Keratinocyte (primary cell): ENCODE results near the gene AMIGO1. TPM values are rescaled to one million over a fixed set of nuclear protein-coding genes. Genes with fewer than 3 reads are reported as not detected.

Source experiments
- DNase-seq: peaks from one replicate; pipeline ENCODE4 v3.0.0-alpha.2; 2011; ENCODE audit warnings: low read depth, missing footprints, low spot score
- FAIRE-seq: peaks from 2 replicates; lab custom pipeline; 2011; peaks lifted over from hg19 to GRCh38; lab: Jason Lieb, UNC
- H2AFZ ChIP-seq: 2 replicates; pipeline ENCODE4 v1.6.0; 2012; ENCODE audit warnings: low read length, control low read depth, inconsistent platforms; ENCODE audit not compliant: control insufficient read depth
- H3K27ac ChIP-seq: 2 replicates; pipeline ENCODE4 v1.5.1; 2011; ENCODE audit warnings: low read length; ENCODE audit not compliant: control insufficient read depth, insufficient read depth
- H3K27me3 ChIP-seq: 3 replicates; pipeline ENCODE4 v1.6.0; 2011; ENCODE audit warnings: low read length; ENCODE audit not compliant: control insufficient read depth, insufficient read depth; ENCODE audit errors: extremely low read depth
- H3K36me3 ChIP-seq, 2 experiments: 2 replicates in 1 of 2; 3 replicates in 1 of 2; pipeline ENCODE4 v1.5.1; 2011; ENCODE audit warnings: low read length in 2 of 2, mild to moderate bottlenecking in 1 of 2; ENCODE audit not compliant: control insufficient read depth in 2 of 2, insufficient read depth in 2 of 2; ENCODE audit errors: extremely low read depth in 1 of 2
- H3K4me1 ChIP-seq: 3 replicates; pipeline ENCODE4 v1.5.1; 2011; ENCODE audit warnings: low read length; ENCODE audit not compliant: control insufficient read depth, insufficient read depth; ENCODE audit errors: extremely low read depth
- H3K4me2 ChIP-seq: 3 replicates; pipeline ENCODE4 v1.6.0; 2011; ENCODE audit warnings: low read depth, low read length; ENCODE audit not compliant: control insufficient read depth, insufficient read depth; ENCODE audit errors: extremely low read depth
- H3K4me3 ChIP-seq, 3 experiments: fragments of 200-600 bp in 1 of 3; sonication (generic) in 1 of 3; 2 replicates in 2 of 3; 3 replicates in 1 of 3; pipeline ENCODE4 v1.5.1; 2011 to 2016; ENCODE audit warnings: low read length in 3 of 3, mild to moderate bottlenecking in 3 of 3, control low read depth in 2 of 3, inconsistent platforms in 1 of 3, low read depth in 1 of 3, mixed read lengths in 1 of 3, mixed run types in 1 of 3, moderate library complexity in 1 of 3; ENCODE audit not compliant: control insufficient read depth in 2 of 3, insufficient read depth in 2 of 3; ENCODE audit errors: extremely low read depth in 1 of 3
- H3K79me2 ChIP-seq: 2 replicates; pipeline ENCODE4 v1.6.0; 2012; ENCODE audit warnings: low read length; ENCODE audit not compliant: control insufficient read depth, insufficient read depth
- H3K9ac ChIP-seq: 3 replicates; pipeline ENCODE4 v1.6.0; 2011; ENCODE audit warnings: low read length; ENCODE audit not compliant: control insufficient read depth, insufficient read depth; ENCODE audit errors: extremely low read depth
- H3K9me1 ChIP-seq: 3 replicates; pipeline ENCODE4 v1.6.0; 2011; ENCODE audit warnings: low read length; ENCODE audit not compliant: control insufficient read depth, insufficient read depth; ENCODE audit errors: extremely low read depth
- H3K9me3 ChIP-seq: 2 replicates; pipeline ENCODE4 v1.5.1; 2012; ENCODE audit warnings: low read depth, low read length; ENCODE audit not compliant: control insufficient read depth
- H4K20me1 ChIP-seq: 3 replicates; pipeline ENCODE4 v1.6.0; 2011; ENCODE audit warnings: low read length; ENCODE audit not compliant: control insufficient read depth, insufficient read depth; ENCODE audit errors: extremely low read depth
- CTCF ChIP-seq, 3 experiments: IDR thresholded peaks in 1 of 3; conservative IDR thresholded peaks in 1 of 3; optimal IDR thresholded peaks in 1 of 3; 2 replicates in 2 of 3; 3 replicates in 1 of 3; pipeline versions ENCODE3 to v1.5.1; 2011; ENCODE audit warnings: low read length in 3 of 3, mild to moderate bottlenecking in 3 of 3, moderate library complexity in 2 of 3, control low read depth in 1 of 3, inconsistent platforms in 1 of 3; ENCODE audit not compliant: insufficient read depth in 2 of 3; ENCODE audit errors: extremely low read depth in 1 of 3
- EZH2 ChIP-seq: IDR thresholded peaks from one replicate; pipeline ENCODE4 v1.6.1; 2012; ENCODE audit warnings: inconsistent platforms, mild to moderate bottlenecking, low read length, moderate library complexity
- dilution Hi-C: fragments of 300-500 bp; cut with MboI; formaldehyde crosslinking; loops from one replicate; pipeline ENCODE4 v1.7.0; 2020; ENCODE audit warnings: low sequenced_read_pairs; ENCODE audit not compliant: extremely low pct_ligation_motif_present
- polyA plus RNA-seq, 5 experiments: library from polyadenylated mRNA; depleted of rRNA in 3 of 5; stranded (reverse) in 3 of 5; stranded (forward) in 1 of 5; unstranded in 1 of 5; fragments of >200 nt; gene quantifications; 1 replicate in 1 of 5; 2 replicates in 3 of 5; 3 replicates in 1 of 5; pipeline versions ENCODE4 v1.2.1 to v1.2.3, GENCODE V29; 2011 to 2012; ENCODE audit warnings: missing spikeins in 2 of 5, low read depth in 1 of 5, low replicate concordance in 1 of 5

Gene AMIGO1
- polyA plus RNA-seq, 1 donor (not counting 4 experiments of a cell fraction or from before 2014, with no cell fraction given) = 0.26 TPM

- H3K9ac ChIP-seq = no peak overlapping the region
- no peak overlapping the region for H3K4me3 ChIP-seq
- no peaks in the 10 kb centered on the region for H3K9me3 ChIP-seq
- TF ChIP-seq EZH2 (no peak), CTCF (optimal IDR thresholded peaks at IDR 0.05 in 1 of 3, IDR thresholded peaks at IDR 0.05 in 1 of 3, conservative IDR thresholded peaks at IDR 0.05 in 1 of 3; ENCODE audit: extremely low read depth in 1 of 3, insufficient read depth in 2 of 3, low read length in 3 of 3) (no peak)
- DNase-seq (no peak), FAIRE-seq (no peak)
- H4K20me1 ChIP-seq = no peaks in the 10 kb centered on the region
- H3K9me1 ChIP-seq = no peaks in the 10 kb centered on the region
- dilution Hi-C loops = no loop called here
- no peaks in the 10 kb centered on the region for H3K79me2 ChIP-seq
- no peak overlapping the region for H3K27ac ChIP-seq
- peaks cover 0 to 4% of the 10 kb centered on the region in 2 experiments for H3K36me3 ChIP-seq
- H3K27me3 ChIP-seq = no peaks in the 10 kb centered on the region
- peaks cover 16% of the 10 kb centered on the region for H3K4me1 ChIP-seq
- H3K4me2 ChIP-seq = no peak overlapping the region
- H2AFZ ChIP-seq = no peak overlapping the region
These were observed 7.7 kb downstream of the AMIGO1 start for GRCh38 chr1:109501644-109502363.

- no peak for FAIRE-seq
- Histone ChIP-seq H3K9me1 (no peaks in the 10 kb centered on the region), H3K4me3 (no peak overlapping the region), H3K9ac (no peak overlapping the region), H3K4me1 (peaks cover 16% of the 10 kb centered on the region), H3K27ac (no peak overlapping the region), H2AFZ (no peak overlapping the region), H3K79me2 (peaks cover under 1% of the 10 kb centered on the region), H3K4me2 (no peak overlapping the region), H4K20me1 (no peaks in the 10 kb centered on the region), H3K9me3 (no peaks in the 10 kb centered on the region), H3K36me3 (peaks cover 5 to 10% of the 10 kb centered on the region in 2 experiments), H3K27me3 (no peaks in the 10 kb centered on the region)
- no peak for TF ChIP-seq EZH2
- TF ChIP-seq CTCF (optimal IDR thresholded peaks at IDR 0.05 in 1 of 3, IDR thresholded peaks at IDR 0.05 in 1 of 3, conservative IDR thresholded peaks at IDR 0.05 in 1 of 3; ENCODE audit: extremely low read depth in 1 of 3, insufficient read depth in 2 of 3, low read length in 3 of 3) = no peak
- dilution Hi-C loops = no loop called here
- DNase-seq = no peak
These were observed 8.6 kb downstream of the AMIGO1 start for GRCh38 chr1:109500941-109501381.
